GM10266 (cell line): ENCODE measurements around the gene PHACTR3.
"Not testable (repeated sequence)": the region's sequence is repeated elsewhere in the genome, so short reads cannot be mapped to it uniquely, and the experiment has no call there.

ENCODE experiments used
- DNase-seq: peaks from one replicate; pipeline ENCODE4 v3.0.0; 2012; ENCODE audit errors: extremely low spot score
- TF ChIP-seq, protein P1 (sequence below): IDR thresholded peaks from 2 replicates; pipeline ENCODE4 v1.5.1; 2012; ENCODE audit warnings: mild to moderate bottlenecking, low read depth; ENCODE audit not compliant: control insufficient read depth, insufficient read depth; ENCODE audit errors: missing control alignments

PHACTR3 gene

DNA sequence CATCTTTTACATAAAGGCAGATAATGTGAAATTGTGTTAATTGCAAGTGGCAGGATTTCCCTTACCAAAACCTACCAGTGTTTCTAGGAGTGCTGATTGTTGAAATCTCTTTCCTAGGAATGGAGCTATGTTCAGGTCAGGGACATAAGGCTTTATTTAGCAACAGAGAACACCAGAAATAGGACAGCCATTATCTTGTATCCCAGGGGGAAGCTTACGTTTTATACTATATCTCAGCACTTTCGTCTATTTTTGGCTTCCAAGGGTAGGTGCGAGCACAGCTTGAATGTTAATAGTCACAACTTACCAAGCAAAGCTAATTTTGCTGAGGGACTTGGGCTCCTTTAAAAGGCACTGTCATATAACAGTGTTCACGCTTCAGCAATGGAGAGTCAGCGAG, 235.1 kb downstream of the PHACTR3 start:
- TF ChIP-seq, protein P1, sequence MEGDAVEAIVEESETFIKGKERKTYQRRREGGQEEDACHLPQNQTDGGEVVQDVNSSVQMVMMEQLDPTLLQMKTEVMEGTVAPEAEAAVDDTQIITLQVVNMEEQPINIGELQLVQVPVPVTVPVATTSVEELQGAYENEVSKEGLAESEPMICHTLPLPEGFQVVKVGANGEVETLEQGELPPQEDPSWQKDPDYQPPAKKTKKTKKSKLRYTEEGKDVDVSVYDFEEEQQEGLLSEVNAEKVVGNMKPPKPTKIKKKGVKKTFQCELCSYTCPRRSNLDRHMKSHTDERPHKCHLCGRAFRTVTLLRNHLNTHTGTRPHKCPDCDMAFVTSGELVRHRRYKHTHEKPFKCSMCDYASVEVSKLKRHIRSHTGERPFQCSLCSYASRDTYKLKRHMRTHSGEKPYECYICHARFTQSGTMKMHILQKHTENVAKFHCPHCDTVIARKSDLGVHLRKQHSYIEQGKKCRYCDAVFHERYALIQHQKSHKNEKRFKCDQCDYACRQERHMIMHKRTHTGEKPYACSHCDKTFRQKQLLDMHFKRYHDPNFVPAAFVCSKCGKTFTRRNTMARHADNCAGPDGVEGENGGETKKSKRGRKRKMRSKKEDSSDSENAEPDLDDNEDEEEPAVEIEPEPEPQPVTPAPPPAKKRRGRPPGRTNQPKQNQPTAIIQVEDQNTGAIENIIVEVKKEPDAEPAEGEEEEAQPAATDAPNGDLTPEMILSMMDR: no peak
- DNase-seq: no peak

DNA sequence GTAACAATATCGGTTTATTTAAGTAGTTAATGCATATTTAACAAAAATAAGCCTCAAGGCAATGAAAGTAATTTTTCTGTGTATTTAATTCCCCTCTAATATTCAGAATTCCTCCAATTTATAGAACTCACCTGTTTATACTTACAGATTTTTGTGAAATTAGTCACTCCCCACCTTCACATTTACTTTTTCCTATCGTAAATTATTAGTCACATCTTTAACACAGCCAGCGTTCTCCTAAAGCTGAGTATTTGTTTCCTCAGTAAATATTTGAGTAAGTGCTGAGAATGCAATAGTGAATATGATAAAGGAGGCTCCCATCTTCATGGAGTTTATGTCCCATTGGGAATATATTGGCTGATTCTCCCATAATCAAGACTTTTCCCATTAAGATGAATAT, 241.1 kb downstream of the PHACTR3 start:
- DNase-seq: no peak

DNA sequence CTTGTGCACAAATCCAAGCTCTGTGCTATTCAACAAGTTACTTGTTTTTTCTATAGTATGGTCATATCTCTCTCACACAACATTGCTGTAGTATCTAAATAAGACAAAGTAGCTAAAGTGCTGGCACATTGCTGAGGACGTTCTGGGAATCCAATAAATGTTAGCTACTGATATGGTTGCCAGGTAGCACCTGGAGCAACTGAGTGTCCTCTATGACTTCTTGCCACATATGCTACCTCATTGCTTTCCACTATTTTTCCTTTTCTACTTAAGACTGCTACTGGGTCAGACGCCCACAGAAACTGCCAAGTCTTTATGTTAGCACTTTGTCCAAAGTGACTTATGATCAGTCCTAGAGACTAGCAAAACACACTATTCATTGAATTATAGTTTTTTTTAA, 243.8 kb downstream of the PHACTR3 start:
- TF ChIP-seq, protein P1: no peak
- DNase-seq: no peak

More for the DNA sequence above, 241.1 kb downstream of the PHACTR3 start:
- TF ChIP-seq, protein P1: no peak

DNA sequence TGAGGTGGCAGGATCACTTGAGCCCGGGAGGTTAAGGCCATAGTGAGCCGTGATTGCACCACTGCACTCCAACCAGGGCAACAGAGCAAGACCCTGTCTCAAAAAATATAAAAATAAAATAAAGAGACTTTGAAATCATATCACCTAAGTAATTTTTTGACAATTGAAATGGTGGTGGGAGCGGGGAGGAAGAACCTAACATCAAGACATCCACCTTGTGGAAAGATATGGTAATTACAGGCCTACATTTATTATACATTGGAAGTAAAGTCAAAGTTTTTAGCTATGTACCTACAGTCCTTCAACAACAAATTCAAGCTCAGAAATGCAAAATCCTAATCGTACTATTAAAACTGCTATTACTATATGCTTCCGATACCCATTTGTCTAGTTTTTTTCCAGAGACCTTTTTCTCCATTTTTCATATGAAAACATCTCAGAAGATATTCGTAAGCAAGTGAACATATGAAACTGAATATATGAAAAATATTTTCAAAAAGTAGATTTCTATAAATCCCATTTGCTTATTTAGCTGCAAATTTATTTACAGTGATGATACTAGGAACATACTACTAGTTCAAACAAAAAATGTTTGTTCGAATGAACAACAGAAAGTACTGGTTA, 245.8 kb downstream of the PHACTR3 start:
- DNase-seq: no peak
- TF ChIP-seq, protein P1: peak; percentile 55

DNA sequence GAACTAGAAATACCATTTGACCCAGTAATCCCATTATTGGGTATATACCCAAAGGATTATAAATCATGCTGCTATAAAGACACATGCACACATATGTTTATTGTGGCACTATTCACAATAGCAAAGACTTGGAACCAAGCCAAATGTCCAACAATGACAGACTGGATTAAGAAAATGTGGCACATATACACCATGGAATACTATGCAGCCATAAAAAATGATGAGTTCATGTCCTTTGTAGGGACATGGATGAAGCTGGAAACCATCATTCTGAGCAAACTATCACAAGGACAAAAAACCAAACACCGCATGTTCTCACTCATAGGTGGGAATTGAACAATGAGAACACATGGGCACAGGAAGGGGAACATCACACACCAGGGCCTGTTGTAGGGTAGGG, 252.2 kb downstream of the PHACTR3 start:
- DNase-seq: not testable (repeated sequence)

DNA sequence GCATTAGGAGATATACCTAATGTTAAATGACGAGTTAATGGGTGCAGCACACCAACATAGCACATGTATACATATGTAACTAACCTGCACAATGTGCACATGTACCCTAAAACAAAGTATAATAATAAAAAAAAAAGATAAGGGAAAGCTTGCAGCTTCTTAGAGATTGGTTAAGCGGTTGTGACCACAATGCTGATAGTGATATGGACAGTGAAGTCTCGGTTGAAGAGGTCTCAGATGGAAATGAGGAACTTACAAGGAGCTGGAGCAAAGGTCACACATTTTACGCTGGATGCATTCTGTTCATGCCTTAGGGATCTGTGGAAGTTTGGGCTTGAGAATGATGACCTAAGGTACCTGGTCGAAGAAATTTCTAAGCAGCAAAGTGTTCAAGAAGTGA, 252.6 kb downstream of the PHACTR3 start:
- DNase-seq: not testable (repeated sequence)

DNA sequence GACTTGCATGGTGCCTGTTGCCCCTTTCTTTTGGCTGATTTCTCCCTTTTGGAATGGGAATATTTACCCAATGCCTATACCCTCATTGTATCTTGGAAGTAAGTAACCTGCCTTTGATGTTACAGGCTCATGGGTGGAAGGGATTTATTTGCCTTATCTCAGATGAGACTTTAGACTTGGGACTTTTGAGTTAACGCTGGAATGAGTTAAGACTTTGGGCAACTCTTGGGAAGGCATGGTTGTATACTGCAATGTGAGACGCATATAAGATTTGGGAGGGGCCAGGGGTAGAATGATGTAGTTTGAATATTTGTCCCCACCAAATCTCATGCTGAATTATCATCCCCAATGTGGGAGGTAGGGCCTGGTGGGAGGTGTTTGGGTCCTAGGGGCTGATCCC, 253.6 kb downstream of the PHACTR3 start:
- TF ChIP-seq, protein P1: no peak
- no peak for DNase-seq

DNA sequence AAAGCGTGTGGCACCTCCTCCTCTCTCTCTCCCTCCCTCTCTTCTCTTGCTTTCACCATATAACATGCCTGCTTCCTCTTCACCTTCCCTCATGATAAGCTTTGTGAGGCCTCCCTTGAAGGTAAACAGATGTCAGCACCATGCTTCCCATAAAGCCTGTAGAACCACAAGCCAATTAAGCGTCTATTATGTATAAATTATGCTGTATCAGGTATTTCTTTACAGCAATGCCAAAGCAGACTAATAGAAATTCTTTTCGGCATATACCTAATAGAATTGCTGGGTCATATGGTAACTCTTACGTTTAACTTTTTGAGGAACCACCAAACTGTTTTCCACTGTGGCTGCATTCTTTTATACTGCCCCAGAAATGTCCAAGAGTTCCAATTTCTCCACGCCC, 254.1 kb downstream of the PHACTR3 start:
- TF ChIP-seq, protein P1: no peak

More for the DNA sequence above, 254.1 kb downstream of the PHACTR3 start:
- DNase-seq: no peak
